Activated CD4-positive, alpha-beta T cell treated with anti-CD3 and anti-CD28 coated beads, Interleukin-2, amount 50 U/mL, for 48 hours (primary cell): ENCODE measurements around the gene ITK.
"Not testable (repeated sequence)": the region's sequence is repeated elsewhere in the genome, so short reads cannot be mapped to it uniquely, and the experiment has no call there.

Source experiments
- DNase-seq, 2 experiments: peaks; one replicate each; pipeline ENCODE4 v3.0.0-alpha.2; 2020

ITK gene

GRCh38 chr5:157168286-157168685 is 12.4 kb upstream of the ITK start:
- peak in 1 of 2 experiments; percentile 13 for DNase-seq

GRCh38 chr5:157172403-157172802 is 8.2 kb upstream of the ITK start:
- DNase-seq, result peak; percentile 89 to 92

- DNase-seq, result peak in 1 of 2 experiments; percentile 63
Observed at GRCh38 chr5:157175071-157175612, 5.5 kb upstream of the ITK start.

GRCh38 chr5:157177953-157178352 is 2.7 kb upstream of the ITK start:
- peak in 1 of 2 experiments; percentile 57 for DNase-seq

GRCh38 chr5:157178966-157179365 is 1.7 kb upstream of the ITK start:
- DNase-seq, result no peak

- DNase-seq, result peak in 1 of 2 experiments; percentile 25
Observed at GRCh38 chr5:157182143-157182757, 1.6 kb downstream of the ITK start.

- peak in 1 of 2 experiments; percentile 32 for DNase-seq
Observed at GRCh38 chr5:157184117-157184670, 3.6 kb downstream of the ITK start.

- peak in 1 of 2 experiments; percentile 21 for DNase-seq
Observed at GRCh38 chr5:157185122-157185521, 4.5 kb downstream of the ITK start.

- peak in 1 of 2 experiments; percentile 54 for DNase-seq
Observed at GRCh38 chr5:157186309-157187045, 5.8 kb downstream of the ITK start.

GRCh38 chr5:157187046-157187754 is 6.6 kb downstream of the ITK start:
- DNase-seq, result no peak

GRCh38 chr5:157188270-157188669 is 7.6 kb downstream of the ITK start:
- peak in 1 of 2 experiments; percentile 13 for DNase-seq

GRCh38 chr5:157189223-157189622 is 8.6 kb downstream of the ITK start:
- DNase-seq, result peak; percentile 65 to 77

- DNase-seq, result peak in 1 of 2 experiments; percentile 36
Observed at GRCh38 chr5:157193699-157194424, 13.2 kb downstream of the ITK start.

GRCh38 chr5:157196045-157196444 is 15.4 kb downstream of the ITK start:
- no peak for DNase-seq

GRCh38 chr5:157197086-157197485 is 16.4 kb downstream of the ITK start:
- no peak for DNase-seq

- peak; percentile 60 to 70 for DNase-seq
Observed at GRCh38 chr5:157198277-157198986, 17.8 kb downstream of the ITK start.

- no peak for DNase-seq
Observed at GRCh38 chr5:157201857-157202256, 21.2 kb downstream of the ITK start.

- DNase-seq, result no peak
Observed at GRCh38 chr5:157203417-157203816, 22.8 kb downstream of the ITK start.

- no peak for DNase-seq
Observed at GRCh38 chr5:157204765-157205164, 24.1 kb downstream of the ITK start.

GRCh38 chr5:157205708-157206107 is 25.1 kb downstream of the ITK start:
- DNase-seq, result no peak

GRCh38 chr5:157210652-157211051 is 30.0 kb downstream of the ITK start:
- not testable (repeated sequence) for DNase-seq

- no peak for DNase-seq
Observed at GRCh38 chr5:157212307-157212706, 31.7 kb downstream of the ITK start.
